K562 treated with DMSO at 1 percent for 12 hours (cell line): Measurements from ENCODE around the gene TOP3B. TPM values are rescaled to one million over a fixed set of nuclear protein-coding genes. Genes with fewer than 3 reads are reported as not detected.

ENCODE experiments used
- total RNA-seq: library from RNA; unstranded; fragments of 300-600 nt; gene quantifications from 2 replicates; pipeline ENCODE4 v1.2.3, GENCODE V29; 2022; ENCODE audit not compliant: insufficient read depth

The TOP3B gene
- 127 and 229 TPM in 2 replicates for total RNA-seq

GRCh38 chr22:21982338-21982965 lies at the start of gene TOP3B:
TOP3B (minus strand) TSS chr22:21982787; CDS start chr22:21975709, 7,078 bp downstream.

DNA sequence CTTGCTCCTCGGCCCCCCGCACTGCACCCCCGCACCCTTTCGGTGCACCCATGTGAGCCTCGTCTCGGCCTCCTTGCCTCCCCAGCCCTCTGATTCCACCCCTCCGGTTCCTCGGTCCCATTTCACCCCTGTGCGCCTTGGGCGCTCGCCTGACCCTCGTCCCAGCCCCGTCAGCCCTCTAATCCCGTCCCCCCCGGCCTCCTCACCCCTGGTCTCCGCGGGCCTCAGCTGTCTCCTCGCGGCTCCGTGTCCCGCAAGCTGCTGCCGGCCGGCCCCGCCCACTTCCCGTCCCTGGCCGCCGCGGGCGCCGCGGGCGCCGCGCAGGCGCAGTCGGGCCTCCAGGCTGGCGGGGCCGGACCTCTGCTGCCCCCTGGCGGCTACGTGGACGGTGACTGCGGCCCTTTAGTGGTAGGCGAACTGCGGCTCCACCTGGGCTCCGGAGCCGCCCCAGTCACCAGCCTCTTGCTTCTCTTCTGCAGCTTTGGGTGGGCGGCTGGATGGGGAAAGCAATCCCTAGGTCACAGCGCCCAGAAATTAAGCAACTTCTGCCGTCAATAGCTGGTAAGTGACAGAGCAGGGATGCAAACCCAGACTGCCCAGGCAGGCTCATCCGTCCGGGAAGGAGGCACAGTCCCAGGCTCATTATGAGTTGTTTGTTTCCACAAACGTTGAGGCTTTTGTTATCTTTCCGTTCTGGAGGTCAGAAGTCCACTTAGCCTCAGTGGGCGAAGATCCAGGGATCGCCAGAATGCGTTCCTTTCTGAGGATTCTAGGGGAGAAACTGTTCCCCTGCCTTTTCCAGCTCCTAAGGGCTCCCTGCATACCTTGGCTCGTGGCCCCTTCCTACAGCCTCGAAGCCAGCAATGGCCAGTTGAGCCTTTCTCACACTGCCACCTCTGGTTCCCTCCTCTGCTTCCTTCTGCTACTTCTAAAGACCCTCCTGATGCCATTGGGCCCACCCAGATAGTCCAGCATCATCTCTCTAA lies 29.7 kb downstream of the TOP3B start, which contains the start of gene PPM1F:
Gene PPM1F (minus strand): TSS at position 263 of the 986 bp plus-strand sequence. CDS start 6,800 bp downstream, outside the sequence.

Other genes with a start within 250 kb of the TOP3B start
- gene YPEL1, start 247.0 kb downstream of the TOP3B start, total RNA-seq, result 3.4 and 8.8 TPM in 2 replicates
- gene MAPK1, start 115.1 kb downstream of the TOP3B start, total RNA-seq, result 115 and 355 TPM in 2 replicates
- gene PPM1F, start 29.9 kb downstream of the TOP3B start, total RNA-seq, result 67.4 and 121 TPM in 2 replicates